ENCODE measurements around the gene NADK2. TPM values are rescaled to one million over a fixed set of nuclear protein-coding genes. Genes with fewer than 3 reads are reported as not detected.

NADK2 gene
- total RNA-seq, 1 donor from 2014 or later = 37.8 TPM

- Mint-ChIP-seq H3K9me3 (ENCODE audit: low read depth) (no peaks in the 10 kb centered on the region), H3K27ac (ENCODE audit: unreplicated experiment) (peak within 1 kb of the TSS; percentile 90), H3K4me3 (ENCODE audit: unreplicated experiment) (peak within 1 kb of the TSS; percentile 89), H3K4me1 (ENCODE audit: low read depth) (peaks cover 52% of the 10 kb centered on the region), H3K27me3 (ENCODE audit: low read depth) (no peaks in the 10 kb centered on the region), H3K36me3 (ENCODE audit: low read depth) (peaks cover 5% of the 10 kb centered on the region)
- DNase-seq (ENCODE audit: low spot score) = peak; percentile 99
- TF ChIP-seq, protein P1, sequence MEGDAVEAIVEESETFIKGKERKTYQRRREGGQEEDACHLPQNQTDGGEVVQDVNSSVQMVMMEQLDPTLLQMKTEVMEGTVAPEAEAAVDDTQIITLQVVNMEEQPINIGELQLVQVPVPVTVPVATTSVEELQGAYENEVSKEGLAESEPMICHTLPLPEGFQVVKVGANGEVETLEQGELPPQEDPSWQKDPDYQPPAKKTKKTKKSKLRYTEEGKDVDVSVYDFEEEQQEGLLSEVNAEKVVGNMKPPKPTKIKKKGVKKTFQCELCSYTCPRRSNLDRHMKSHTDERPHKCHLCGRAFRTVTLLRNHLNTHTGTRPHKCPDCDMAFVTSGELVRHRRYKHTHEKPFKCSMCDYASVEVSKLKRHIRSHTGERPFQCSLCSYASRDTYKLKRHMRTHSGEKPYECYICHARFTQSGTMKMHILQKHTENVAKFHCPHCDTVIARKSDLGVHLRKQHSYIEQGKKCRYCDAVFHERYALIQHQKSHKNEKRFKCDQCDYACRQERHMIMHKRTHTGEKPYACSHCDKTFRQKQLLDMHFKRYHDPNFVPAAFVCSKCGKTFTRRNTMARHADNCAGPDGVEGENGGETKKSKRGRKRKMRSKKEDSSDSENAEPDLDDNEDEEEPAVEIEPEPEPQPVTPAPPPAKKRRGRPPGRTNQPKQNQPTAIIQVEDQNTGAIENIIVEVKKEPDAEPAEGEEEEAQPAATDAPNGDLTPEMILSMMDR (IDR thresholded peaks at IDR 0.05) = no peak
Measured at GRCh38 chr5:36151434-36152323, 90.0 kb downstream of the NADK2 start, which contains the start of the genes LMBRD2 and SKP2. Gene LMBRD2, minus strand, starts transcription at chr5:36151887. Its CDS starts 8,538 bp downstream, at chr5:36143349. Gene SKP2, plus strand, starts transcription at chr5:36152111. Its CDS starts 152 bp downstream, at chr5:36152263.

- peaks cover 43% of the 10 kb centered on the region for H3K4me1 Mint-ChIP-seq (ENCODE audit: low read depth)
- peaks cover 5% of the 10 kb centered on the region for H3K36me3 Mint-ChIP-seq (ENCODE audit: low read depth)
- peak overlapping the region; percentile 89 for H3K4me3 Mint-ChIP-seq (ENCODE audit: unreplicated experiment)
- H3K27me3 Mint-ChIP-seq (ENCODE audit: low read depth) = no peaks in the 10 kb centered on the region
- no peak for DNase-seq (ENCODE audit: low spot score)
- TF ChIP-seq, protein P1 (IDR thresholded peaks at IDR 0.05) = no peak
- peak overlapping the region; percentile 90 for H3K27ac Mint-ChIP-seq (ENCODE audit: unreplicated experiment)
- no peaks in the 10 kb centered on the region for H3K9me3 Mint-ChIP-seq (ENCODE audit: low read depth)
Measured at GRCh38 chr5:36150676-36151433, 90.9 kb downstream of the NADK2 start.

- Mint-ChIP-seq H3K36me3 (ENCODE audit: low read depth) (no peaks in the 10 kb centered on the region), H3K4me3 (ENCODE audit: unreplicated experiment) (no peak overlapping the region), H3K9me3 (ENCODE audit: low read depth) (no peaks in the 10 kb centered on the region), H3K27me3 (ENCODE audit: low read depth) (no peaks in the 10 kb centered on the region), H3K27ac (ENCODE audit: unreplicated experiment) (no peak overlapping the region), H3K4me1 (ENCODE audit: low read depth) (peaks cover 13% of the 10 kb centered on the region)
- DNase-seq (ENCODE audit: low spot score) = no peak
- TF ChIP-seq, protein P1 (IDR thresholded peaks at IDR 0.05) = no peak
Measured at GRCh38 chr5:36147681-36148080, 94.0 kb downstream of the NADK2 start.

GRCh38 chr5:36146390-36146789 lies 95.3 kb downstream of the NADK2 start:
- H3K27ac Mint-ChIP-seq (ENCODE audit: unreplicated experiment) = no peak overlapping the region
- no peaks in the 10 kb centered on the region for H3K27me3 Mint-ChIP-seq (ENCODE audit: low read depth)
- no peak overlapping the region for H3K4me3 Mint-ChIP-seq (ENCODE audit: unreplicated experiment)
- H3K9me3 Mint-ChIP-seq (ENCODE audit: low read depth) = no peaks in the 10 kb centered on the region
- TF ChIP-seq, protein P1 (IDR thresholded peaks at IDR 0.05) = no peak
- no peaks in the 10 kb centered on the region for H3K36me3 Mint-ChIP-seq (ENCODE audit: low read depth)
- peaks cover 10% of the 10 kb centered on the region for H3K4me1 Mint-ChIP-seq (ENCODE audit: low read depth)
- DNase-seq (ENCODE audit: low spot score) = no peak

DNA sequence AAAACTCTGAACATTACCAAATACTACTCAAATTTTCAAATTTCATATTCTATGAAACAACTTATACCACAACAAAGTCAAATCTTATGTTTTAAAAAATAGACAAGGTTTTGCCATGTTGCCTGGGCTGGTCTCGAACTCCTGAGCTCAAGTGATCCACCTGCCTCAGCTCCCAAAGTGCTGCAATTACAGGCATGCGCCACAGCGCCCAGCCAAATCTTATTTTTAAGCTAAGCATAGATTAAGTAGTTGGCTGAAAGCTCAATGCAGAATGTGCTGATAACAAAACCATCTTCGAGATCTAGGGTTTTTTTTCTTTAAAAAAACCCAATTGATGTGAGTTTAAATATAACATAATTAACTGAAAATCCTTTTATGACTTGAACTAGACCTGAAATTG lies 96.4 kb downstream of the NADK2 start:
- DNase-seq (ENCODE audit: low spot score) = no peak

More for the DNA sequence above, 96.4 kb downstream of the NADK2 start:
- no peaks in the 10 kb centered on the region for H3K27me3 Mint-ChIP-seq (ENCODE audit: low read depth)
- H3K4me3 Mint-ChIP-seq (ENCODE audit: unreplicated experiment) = no peak overlapping the region
- H3K27ac Mint-ChIP-seq (ENCODE audit: unreplicated experiment) = no peak overlapping the region
- H3K9me3 Mint-ChIP-seq (ENCODE audit: low read depth) = no peaks in the 10 kb centered on the region
- peaks cover 3% of the 10 kb centered on the region for H3K4me1 Mint-ChIP-seq (ENCODE audit: low read depth)
- H3K36me3 Mint-ChIP-seq (ENCODE audit: low read depth) = peaks cover 2% of the 10 kb centered on the region
- TF ChIP-seq, protein P1 (IDR thresholded peaks at IDR 0.05) = no peak
